ENCODE results near the gene TAS2R41.
"Not testable (repeated sequence)": the region's sequence is repeated elsewhere in the genome, so short reads cannot be mapped to it uniquely, and the experiment has no call there.

TAS2R41 gene

GRCh38 chr7:143518941-143519340 is 41.3 kb downstream of the TAS2R41 start:
- Mint-ChIP-seq H3K9me3 (no peaks in the 10 kb centered on the region), H3K4me1 (peaks cover 26% of the 10 kb centered on the region), H3K27ac (peak overlapping the region in 1 of 3 experiments; percentile 61), H3K27me3 (ENCODE audit: low read depth) (peaks cover 15% of the 10 kb centered on the region), H3K36me3 (ENCODE audit: low read depth) (no peaks in the 10 kb centered on the region), H3K4me3 (no peak overlapping the region)
- no peak for TF ChIP-seq CTCF (IDR thresholded peaks at IDR 0.05; ENCODE audit: unreplicated experiment in 3 of 3)

GRCh38 chr7:143519411-143520131 is 41.9 kb downstream of the TAS2R41 start:
- H3K36me3 Mint-ChIP-seq (ENCODE audit: low read depth): no peaks in the 10 kb centered on the region

GRCh38 chr7:143522309-143522916 is 44.7 kb downstream of the TAS2R41 start:
- not testable (repeated sequence) for H3K4me3 Mint-ChIP-seq; H3K9me3 Mint-ChIP-seq; H3K27ac Mint-ChIP-seq; H3K36me3 Mint-ChIP-seq (ENCODE audit: low read depth)
- Mint-ChIP-seq H3K27me3 (ENCODE audit: low read depth) (peaks cover 15% of the 10 kb centered on the region), H3K4me1 (peaks cover 26% of the 10 kb centered on the region)

More at GRCh38 chr7:143519411-143520131, 41.9 kb downstream of the TAS2R41 start:
- Mint-ChIP-seq H3K27me3 (ENCODE audit: low read depth) (peaks cover 15% of the 10 kb centered on the region), H3K4me3 (no peak overlapping the region), H3K9me3 (no peaks in the 10 kb centered on the region), H3K4me1 (peaks cover 26% of the 10 kb centered on the region), H3K27ac (peak overlapping the region in 1 of 3 experiments; percentile 61)
- no peak for TF ChIP-seq CTCF (IDR thresholded peaks at IDR 0.05; ENCODE audit: unreplicated experiment in 3 of 3)

Measured in nephron (organoid).